BLaER1 (cell line): Measurements from ENCODE around the gene SLC1A4.
A peak's percentile ranks its signal among the peaks of the same experiment; 100 is the strongest.
"Not testable (repeated sequence)": the region's sequence is repeated elsewhere in the genome, so short reads cannot be mapped to it uniquely, and the experiment has no call there.

Experiments used
- H3K27ac ChIP-seq: shearing (Covaris generic); formaldehyde crosslinking; 2 replicates; pipeline ENCODE4 v1.8.1; 2022
- H3K27me3 ChIP-seq: shearing (Covaris generic); formaldehyde crosslinking; 2 replicates; pipeline ENCODE4 v1.8.1; 2022
- H3K36me3 ChIP-seq: shearing (Covaris generic); formaldehyde crosslinking; 2 replicates; pipeline ENCODE4 v1.8.1; 2022
- H3K4me1 ChIP-seq: shearing (Covaris generic); formaldehyde crosslinking; 2 replicates; pipeline ENCODE4 v1.8.1; 2022
- H3K4me2 ChIP-seq: shearing (Covaris generic); formaldehyde crosslinking; 2 replicates; pipeline ENCODE4 v1.8.1; 2022
- H3K4me3 ChIP-seq: shearing (Covaris generic); formaldehyde crosslinking; 2 replicates; pipeline ENCODE4 v1.8.1; 2022
- H3K9ac ChIP-seq: shearing (Covaris generic); formaldehyde crosslinking; 2 replicates; pipeline ENCODE4 v1.8.1; 2022
- H3K9me3 ChIP-seq: shearing (Covaris generic); formaldehyde crosslinking; 2 replicates; pipeline ENCODE4 v1.8.1; 2022
- H4K20me1 ChIP-seq: shearing (Covaris generic); formaldehyde crosslinking; 2 replicates; pipeline ENCODE4 v1.8.1; 2022
- Cebpa-rat ChIP-seq: shearing (Covaris generic); IDR thresholded peaks from 2 replicates; pipeline ENCODE4 v1.8.1; 2022

The SLC1A4 gene

DNA sequence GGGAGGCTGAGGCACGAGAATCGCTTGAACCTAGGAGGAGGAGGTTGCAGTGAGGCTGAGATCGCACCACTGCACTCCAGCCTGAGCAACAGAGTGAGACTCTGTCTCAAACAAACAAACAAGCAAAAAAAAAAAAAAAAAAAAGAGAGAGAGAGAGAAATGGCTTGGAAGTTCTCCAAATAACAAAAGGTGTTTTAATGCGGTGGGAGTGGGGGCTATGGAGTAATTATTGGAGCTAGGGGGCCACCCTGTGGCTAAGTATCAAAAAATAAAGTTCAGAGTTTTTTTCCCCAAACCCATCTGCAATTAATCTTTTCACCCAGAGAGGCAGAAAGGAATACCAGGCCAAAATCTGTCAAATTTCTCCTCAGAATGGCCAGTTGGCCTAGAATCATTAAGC, 44.0 kb downstream of the SLC1A4 start:
- Histone ChIP-seq H3K27me3 (no peaks in the 10 kb centered on the region), H3K4me3 (no peak overlapping the region), H4K20me1 (no peaks in the 10 kb centered on the region), H3K9me3 (no peaks in the 10 kb centered on the region), H3K4me2 (no peak overlapping the region), H3K4me1 (peaks cover 26% of the 10 kb centered on the region), H3K9ac (no peak overlapping the region), H3K27ac (no peak overlapping the region), H3K36me3 (peaks cover 10% of the 10 kb centered on the region)
- no peak for TF ChIP-seq Cebpa-rat

GRCh38 chr2:65033667-65034066, 44.5 kb downstream of the SLC1A4 start:
- H3K9me3 ChIP-seq, H3K4me2 ChIP-seq, H3K27me3 ChIP-seq, H3K9ac ChIP-seq, H4K20me1 ChIP-seq, H3K27ac ChIP-seq, H3K4me3 ChIP-seq: not testable (repeated sequence)
- peaks cover 21% of the 10 kb centered on the region for H3K4me1 ChIP-seq
- peaks cover 15% of the 10 kb centered on the region for H3K36me3 ChIP-seq

DNA sequence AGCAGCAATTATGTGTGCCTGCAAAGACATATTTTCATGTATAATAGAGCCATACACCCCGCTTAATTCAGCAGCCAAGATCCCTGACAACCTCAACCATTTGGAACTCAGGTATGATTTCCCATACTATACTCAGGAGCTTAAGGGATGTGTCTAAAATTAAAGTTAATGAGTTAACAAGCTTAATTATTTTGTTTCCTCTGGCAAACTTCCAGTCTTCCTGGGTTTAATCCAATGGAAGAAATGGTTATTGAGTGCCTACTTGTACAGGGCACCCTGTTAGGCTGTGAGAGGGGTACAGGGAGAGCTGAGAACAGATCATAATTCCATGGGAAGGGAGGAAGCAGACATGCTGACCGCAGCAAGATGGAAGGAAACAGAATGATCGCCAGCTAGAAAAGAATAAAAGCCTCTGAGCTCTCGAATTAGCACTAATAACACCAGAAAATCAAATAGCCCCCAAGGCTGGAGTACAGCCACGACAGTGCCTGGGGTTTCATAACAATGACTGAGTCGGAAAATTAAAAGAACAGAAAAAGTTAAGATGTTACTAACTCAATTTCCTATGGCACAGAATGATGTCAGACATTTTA, 46.2 kb downstream of the SLC1A4 start:
- Histone ChIP-seq H3K9ac (no peak overlapping the region), H3K36me3 (peaks cover 25% of the 10 kb centered on the region), H3K4me3 (no peak overlapping the region), H3K9me3 (no peaks in the 10 kb centered on the region), H3K4me1 (peaks cover 24% of the 10 kb centered on the region), H3K27me3 (no peaks in the 10 kb centered on the region), H4K20me1 (no peaks in the 10 kb centered on the region), H3K27ac (no peak overlapping the region), H3K4me2 (no peak overlapping the region)
- TF ChIP-seq Cebpa-rat, result no peak

DNA sequence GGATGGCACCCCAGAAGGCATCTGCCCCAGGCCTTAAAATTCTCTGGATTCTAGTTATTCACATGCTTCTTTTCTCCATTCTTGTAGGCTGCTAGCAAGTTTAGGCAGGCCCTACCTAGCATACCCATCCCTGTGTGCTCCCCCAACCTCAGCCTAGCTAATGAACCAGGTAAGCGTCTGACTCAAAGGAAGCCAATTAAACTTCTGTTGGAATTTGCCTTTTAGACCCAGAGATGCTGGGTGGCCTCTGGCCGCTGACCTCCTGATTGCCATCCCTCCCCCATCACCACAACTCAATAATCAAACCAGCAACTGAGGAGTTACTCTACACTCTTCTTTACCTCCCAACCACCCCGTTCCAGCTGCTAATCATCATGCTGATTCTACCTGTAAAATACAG, 48.0 kb downstream of the SLC1A4 start:
- no peaks in the 10 kb centered on the region for H4K20me1 ChIP-seq
- H3K9ac ChIP-seq, result no peak overlapping the region
- H3K4me3 ChIP-seq, result no peak overlapping the region
- no peak for TF ChIP-seq Cebpa-rat
- H3K36me3 ChIP-seq, result peaks cover 25% of the 10 kb centered on the region
- no peak overlapping the region for H3K27ac ChIP-seq
- no peaks in the 10 kb centered on the region for H3K9me3 ChIP-seq
- H3K27me3 ChIP-seq, result no peaks in the 10 kb centered on the region
- peaks cover 13% of the 10 kb centered on the region for H3K4me1 ChIP-seq
- H3K4me2 ChIP-seq, result no peak overlapping the region

- TF ChIP-seq Cebpa-rat, result no peak
- peaks cover 14% of the 10 kb centered on the region for H3K9me3 ChIP-seq
- peaks cover 30% of the 10 kb centered on the region for H3K4me1 ChIP-seq
- no peak overlapping the region for H3K27ac ChIP-seq
- H3K4me3 ChIP-seq, result no peak overlapping the region
- H4K20me1 ChIP-seq, result no peaks in the 10 kb centered on the region
- H3K9ac ChIP-seq, result no peak overlapping the region
- peaks cover 33% of the 10 kb centered on the region for H3K36me3 ChIP-seq
- no peak overlapping the region for H3K4me2 ChIP-seq
- no peaks in the 10 kb centered on the region for H3K27me3 ChIP-seq
Observed at GRCh38 chr2:65039640-65040039, 50.4 kb downstream of the SLC1A4 start.

DNA sequence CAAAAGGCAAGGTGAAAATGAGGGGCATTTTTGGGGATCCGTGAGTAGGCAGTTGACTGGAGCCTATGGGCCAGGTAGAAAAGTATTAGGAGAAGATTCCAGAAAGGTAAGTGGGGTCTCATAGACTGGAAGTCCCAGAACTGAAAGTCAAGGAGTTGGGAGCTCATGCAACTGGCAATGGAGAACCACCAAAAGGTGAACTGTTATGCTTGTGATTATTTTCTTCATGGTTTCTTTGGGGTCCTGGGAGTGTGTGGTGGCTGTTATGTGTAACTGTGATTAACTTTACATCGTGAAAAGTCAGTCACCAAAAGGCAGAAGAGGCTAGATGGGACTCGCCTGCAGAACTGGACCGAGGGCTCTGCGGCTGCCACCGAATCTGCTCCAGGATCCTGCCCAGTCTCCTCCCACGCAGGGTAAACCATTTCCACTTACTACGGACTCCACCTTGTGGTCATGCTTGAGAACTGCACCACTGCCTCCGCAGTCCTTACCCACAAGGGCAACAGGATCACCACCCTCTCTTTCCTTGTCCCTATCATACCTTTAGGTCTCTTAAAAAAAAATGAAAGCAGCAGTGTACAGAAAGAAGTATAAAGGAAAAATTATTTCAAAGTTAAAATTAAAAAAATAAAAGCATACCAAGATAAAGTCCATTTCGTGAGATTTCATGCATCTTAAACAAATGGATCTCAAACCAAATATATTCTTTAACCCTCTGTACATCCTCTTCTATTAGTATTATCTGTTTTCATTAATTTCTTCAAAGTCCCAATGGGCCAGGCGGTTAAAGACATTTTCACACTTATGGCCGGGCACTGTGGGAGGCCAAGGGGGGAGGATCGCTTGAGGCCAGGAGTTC, 51.4 kb downstream of the SLC1A4 start:
- Histone ChIP-seq H3K27ac (no peak overlapping the region), H3K4me1 (peaks cover 33% of the 10 kb centered on the region), H3K27me3 (no peaks in the 10 kb centered on the region), H3K4me2 (peak overlapping the region; percentile 18; the same call in 1 of the 2 replicates), H3K36me3 (peaks cover 42% of the 10 kb centered on the region), H4K20me1 (no peaks in the 10 kb centered on the region), H3K9ac (no peak overlapping the region), H3K9me3 (peaks cover 24% of the 10 kb centered on the region), H3K4me3 (no peak overlapping the region)
- TF ChIP-seq Cebpa-rat, result no peak

- Histone ChIP-seq H3K4me3 (0 out of 2 replicates have a peak overlapping the region, but pooled peaks have one; percentile 4), H3K27me3 (no peaks in the 10 kb centered on the region), H3K9me3 (peaks cover 34% of the 10 kb centered on the region), H3K4me2 (peak overlapping the region; percentile 69), H3K9ac (peak overlapping the region; percentile 23; the same call in 1 of the 2 replicates), H4K20me1 (no peaks in the 10 kb centered on the region), H3K27ac (peak overlapping the region; percentile 49), H3K4me1 (peaks cover 55% of the 10 kb centered on the region), H3K36me3 (peaks cover 56% of the 10 kb centered on the region)
- TF ChIP-seq Cebpa-rat, result no peak
Observed at GRCh38 chr2:65043001-65043400, 53.8 kb downstream of the SLC1A4 start.

GRCh38 chr2:65044097-65044735, 55.0 kb downstream of the SLC1A4 start:
- H3K9me3 ChIP-seq, result peaks cover 46% of the 10 kb centered on the region
- peaks cover 46% of the 10 kb centered on the region for H3K36me3 ChIP-seq
- H3K27me3 ChIP-seq, result no peaks in the 10 kb centered on the region
- no peak for TF ChIP-seq Cebpa-rat
- H3K4me1 ChIP-seq, result peaks cover 55% of the 10 kb centered on the region
- no peak overlapping the region; the same call in 1 of the 2 replicates for H3K9ac ChIP-seq
- H3K27ac ChIP-seq, result peak overlapping the region; percentile 49
- H3K4me2 ChIP-seq, result peak overlapping the region; percentile 69
- no peaks in the 10 kb centered on the region for H4K20me1 ChIP-seq
- peak overlapping the region; percentile 42 for H3K4me3 ChIP-seq

- no peak overlapping the region for H3K9ac ChIP-seq
- H3K27me3 ChIP-seq, result no peaks in the 10 kb centered on the region
- no peak overlapping the region for H3K4me3 ChIP-seq
- peaks cover 46% of the 10 kb centered on the region for H3K9me3 ChIP-seq
- no peak overlapping the region for H3K27ac ChIP-seq
- H3K4me2 ChIP-seq, result no peak overlapping the region; the same call in 1 of the 2 replicates
- no peak for TF ChIP-seq Cebpa-rat
- H4K20me1 ChIP-seq, result no peaks in the 10 kb centered on the region
- peaks cover 51% of the 10 kb centered on the region for H3K4me1 ChIP-seq
- peaks cover 40% of the 10 kb centered on the region for H3K36me3 ChIP-seq
Observed at GRCh38 chr2:65045651-65046050, 56.5 kb downstream of the SLC1A4 start.
